Heart left ventricle (tissue), 13 donors: ENCODE data around the gene TEN1.

Source experiments
- POLR2A ChIP-seq, 2 donors: fragments of 450-650 bp; IDR thresholded peaks; one replicate each; pipeline ENCODE4 v1.6.1; 2017; ENCODE audit warnings: antibody characterized with exemption in 2 of 2, mild to moderate bottlenecking in 2 of 2, moderate library complexity in 2 of 2
- TF ChIP-seq, protein P1 (sequence below), 12 donors: fragments of 200-600 bp; sonication (generic) in 4 of 12; IDR thresholded peaks; one replicate each; pipeline versions ENCODE4 v1.5.0 to v1.8.0; 2018 to 2022; ENCODE audit warnings: antibody characterized with exemption in 12 of 12, mild to moderate bottlenecking in 5 of 12
- donor health status: ischemic (EF 13 %, LVEDD 7.1; RV severe dilation, severe dysfunction).
- donor health status: DM: no; HTN: yes; CAD: no.
- donor health status: DM: no; HTN: no; CAD: no.
- donor health status: ischemic (EF 25% LVEDD 6.9; RV normal size, moderate dysfunction).
- donor health status: ischemic (EF 25% LVEDD 5.7; RV mildly dilated, moderate dysfunction).
- donor health status: ischemic (EF 35%, LVEDD 5.7; RV mildly dilated, moderate dysfunction).
- donor health status: nonischemic (EF 11% LVEDD 7.7; RV severe dilation, severe dysfunction).
- donor health status: DM: yes; HTN: yes; CAD: no.
- donor health status: PGD.
- donor health status: ischemic (EF 29% LVEDD 5.4; RV normal size, mild dysfunction).
- donor health status: nonischemic (EF 23%, LVEDD 6.1; RV moderate dilation, normal function).

DNA sequence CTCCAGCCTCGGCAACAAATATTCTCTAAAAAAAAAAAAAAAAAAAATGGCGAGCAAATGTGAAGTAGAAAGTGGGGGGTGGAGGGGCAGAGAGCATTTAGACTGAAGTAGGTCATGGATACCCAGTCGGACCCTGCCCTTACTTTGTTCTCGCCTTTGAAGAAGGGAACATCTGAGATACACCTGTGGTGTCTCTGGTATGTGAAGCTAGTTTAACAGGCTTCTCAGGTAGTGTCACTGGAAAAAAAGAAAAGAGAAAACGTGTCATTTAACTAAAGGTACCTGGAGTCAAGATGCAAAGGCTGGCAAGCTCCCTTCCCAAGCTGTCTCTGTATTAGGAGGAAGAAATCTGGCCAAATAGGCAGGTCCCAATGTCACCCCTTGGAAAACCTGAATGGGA is 46.2 kb upstream of the TEN1 start:
- TF ChIP-seq POLR2A (IDR thresholded peaks at IDR 0.05), result no peak
- TF ChIP-seq, protein P1, sequence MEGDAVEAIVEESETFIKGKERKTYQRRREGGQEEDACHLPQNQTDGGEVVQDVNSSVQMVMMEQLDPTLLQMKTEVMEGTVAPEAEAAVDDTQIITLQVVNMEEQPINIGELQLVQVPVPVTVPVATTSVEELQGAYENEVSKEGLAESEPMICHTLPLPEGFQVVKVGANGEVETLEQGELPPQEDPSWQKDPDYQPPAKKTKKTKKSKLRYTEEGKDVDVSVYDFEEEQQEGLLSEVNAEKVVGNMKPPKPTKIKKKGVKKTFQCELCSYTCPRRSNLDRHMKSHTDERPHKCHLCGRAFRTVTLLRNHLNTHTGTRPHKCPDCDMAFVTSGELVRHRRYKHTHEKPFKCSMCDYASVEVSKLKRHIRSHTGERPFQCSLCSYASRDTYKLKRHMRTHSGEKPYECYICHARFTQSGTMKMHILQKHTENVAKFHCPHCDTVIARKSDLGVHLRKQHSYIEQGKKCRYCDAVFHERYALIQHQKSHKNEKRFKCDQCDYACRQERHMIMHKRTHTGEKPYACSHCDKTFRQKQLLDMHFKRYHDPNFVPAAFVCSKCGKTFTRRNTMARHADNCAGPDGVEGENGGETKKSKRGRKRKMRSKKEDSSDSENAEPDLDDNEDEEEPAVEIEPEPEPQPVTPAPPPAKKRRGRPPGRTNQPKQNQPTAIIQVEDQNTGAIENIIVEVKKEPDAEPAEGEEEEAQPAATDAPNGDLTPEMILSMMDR (IDR thresholded peaks at IDR 0.05), result no peak
